Effector memory CD4-positive, alpha-beta T cell (primary cell): ENCODE results near the gene CD200.

Experiments used
- DNase-seq, 3 donors: peaks; one replicate each; pipeline ENCODE4 v3.0.0-alpha.2; 2020
- H3K27ac ChIP-seq: 2 replicates; pipeline ENCODE4 v1.7.0; 2013; ENCODE audit warnings: mild to moderate bottlenecking, low read length, moderate library complexity; ENCODE audit not compliant: insufficient read depth, poor library complexity, severe bottlenecking
- H3K27me3 ChIP-seq: replicated peaks from 2 replicates; pipeline ENCODE4 v1.7.0; 2013; ENCODE audit warnings: mild to moderate bottlenecking, low read length; ENCODE audit not compliant: insufficient read depth, control insufficient read depth, poor library complexity, severe bottlenecking
- H3K36me3 ChIP-seq: 2 replicates; pipeline ENCODE4 v1.7.0; 2013; ENCODE audit warnings: mild to moderate bottlenecking, low read length, moderate library complexity; ENCODE audit not compliant: control insufficient read depth, insufficient read depth
- H3K4me1 ChIP-seq: 2 replicates; pipeline ENCODE4 v1.7.0; 2013; ENCODE audit warnings: low read length, mild to moderate bottlenecking; ENCODE audit not compliant: control insufficient read depth, insufficient read depth, poor library complexity, severe bottlenecking
- H3K4me3 ChIP-seq: 2 replicates; pipeline ENCODE4 v1.7.0; 2013; ENCODE audit warnings: low read length, low read depth, mild to moderate bottlenecking; ENCODE audit not compliant: insufficient read depth, poor library complexity, severe bottlenecking
- H3K9me3 ChIP-seq: 2 replicates; pipeline ENCODE4 v1.7.0; 2013; ENCODE audit warnings: mild to moderate bottlenecking, low read length, moderate library complexity; ENCODE audit not compliant: control insufficient read depth

The CD200 gene

DNA sequence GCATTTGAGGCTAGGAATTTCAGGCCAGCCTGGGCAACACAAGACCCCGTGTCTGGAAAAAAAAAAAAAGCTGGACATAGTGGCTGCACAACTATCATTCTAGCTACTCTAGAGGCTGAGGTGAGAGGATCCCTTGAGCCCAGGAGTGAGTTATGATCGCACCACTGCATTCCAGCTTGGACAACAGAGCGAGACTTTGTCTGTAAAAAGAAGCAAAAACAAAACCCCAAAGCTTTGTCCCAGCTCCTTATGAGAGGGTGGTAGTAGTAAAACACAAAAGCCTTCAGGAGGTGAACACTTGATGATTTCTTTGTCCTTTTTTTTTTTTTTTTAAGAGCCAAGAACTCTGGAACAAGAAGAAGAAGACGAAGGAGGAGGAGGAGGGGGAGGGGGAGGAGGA lies 1.1 kb upstream of the CD200 start:
- H3K4me3 ChIP-seq: no peak overlapping the region
- DNase-seq: no peak
- no peaks in the 10 kb centered on the region for H3K9me3 ChIP-seq

DNA sequence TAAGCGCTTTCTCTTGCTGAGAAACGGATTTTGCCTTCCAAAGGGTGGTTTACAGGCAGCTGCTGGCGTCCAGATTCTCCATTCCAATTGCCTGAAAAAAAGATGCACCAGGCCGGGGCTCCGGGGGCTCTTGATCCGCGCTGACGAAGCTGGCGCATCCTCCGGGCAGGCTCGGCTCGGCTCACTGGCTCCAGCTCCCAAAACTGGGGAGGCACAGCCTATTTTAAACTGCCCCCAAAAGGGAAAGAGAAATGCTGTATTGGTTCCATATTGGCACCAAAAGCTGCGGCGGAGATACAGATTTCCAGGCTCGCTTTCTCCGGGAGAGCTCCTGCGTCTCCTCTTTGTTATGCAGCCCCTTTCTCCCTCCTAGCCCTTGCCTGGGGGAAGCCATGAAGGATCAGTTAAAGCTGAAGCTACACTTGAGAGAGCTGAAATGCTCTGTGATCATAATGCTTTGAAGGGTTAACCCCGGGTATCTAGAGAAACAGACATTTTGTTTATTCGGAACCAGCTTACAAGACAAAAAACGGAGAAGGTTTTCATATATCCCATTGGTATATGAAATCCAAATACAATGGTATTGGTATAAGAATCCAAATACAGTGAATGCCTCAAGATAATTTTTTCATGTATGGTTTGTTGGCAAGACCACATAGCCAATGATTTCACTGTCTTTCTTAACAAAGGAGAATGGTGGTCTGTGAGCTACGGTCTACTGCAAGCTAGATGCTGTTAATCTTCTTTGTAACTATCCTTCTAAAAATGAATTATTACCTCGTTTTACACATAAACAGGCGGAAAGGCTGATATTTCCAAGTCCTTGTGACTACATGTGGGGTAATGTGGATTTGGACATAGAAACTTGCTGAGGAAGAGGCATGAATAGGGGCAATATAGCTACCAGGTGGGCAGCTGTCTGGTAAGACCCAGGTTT lies 693 bp downstream of the CD200 start:
- H3K4me3 ChIP-seq: peak overlapping the region; percentile 69
- no peak overlapping the region for H3K27ac ChIP-seq
- DNase-seq: no peak
- no peaks in the 10 kb centered on the region for H3K36me3 ChIP-seq
- peaks cover 10% of the 10 kb centered on the region for H3K4me1 ChIP-seq
- H3K27me3 ChIP-seq: no peaks in the 10 kb centered on the region
- H3K9me3 ChIP-seq: no peaks in the 10 kb centered on the region

More for the DNA sequence above, 1.1 kb upstream of the CD200 start:
- no peak overlapping the region for H3K27ac ChIP-seq
- no peaks in the 10 kb centered on the region for H3K36me3 ChIP-seq
- H3K27me3 ChIP-seq: no peaks in the 10 kb centered on the region
- H3K4me1 ChIP-seq: peaks cover 10% of the 10 kb centered on the region

DNA sequence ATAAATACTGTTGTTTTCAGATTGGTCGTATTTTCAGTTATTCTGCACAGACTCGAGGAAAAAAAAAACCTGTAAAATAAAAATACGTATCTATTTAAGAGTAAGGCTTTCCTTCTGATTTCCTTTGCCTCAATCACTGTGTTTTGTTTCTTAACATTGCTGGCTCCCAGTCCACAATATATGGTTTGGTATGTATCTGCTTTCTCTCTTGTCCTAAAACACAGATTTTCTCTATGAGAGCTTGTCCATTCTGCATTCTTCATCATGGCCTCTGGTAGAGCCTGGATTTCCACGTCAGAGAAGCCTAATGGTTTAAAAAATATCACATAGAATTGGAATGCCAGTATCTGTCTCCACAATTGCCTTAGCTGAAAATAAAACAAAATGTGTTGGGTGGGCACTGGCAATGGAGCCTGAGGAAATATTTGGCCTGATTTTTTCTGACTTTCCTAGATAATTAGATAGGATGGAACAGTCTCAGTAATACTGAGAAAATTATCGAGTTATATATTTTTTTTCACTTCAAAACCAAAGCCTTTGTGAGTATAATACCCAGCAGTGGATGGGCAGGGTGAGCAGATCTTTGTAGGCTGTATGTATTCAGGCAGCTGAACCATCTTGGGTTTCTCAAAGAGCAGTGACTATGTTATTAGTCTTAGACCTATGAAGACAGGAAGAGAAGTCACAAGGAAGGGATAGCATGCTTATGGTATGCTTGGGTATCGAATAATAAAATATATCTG lies 1.9 kb downstream of the CD200 start:
- H3K9me3 ChIP-seq: no peaks in the 10 kb centered on the region
- DNase-seq: no peak
- H3K4me3 ChIP-seq: no peak overlapping the region
- H3K4me1 ChIP-seq: peaks cover 10% of the 10 kb centered on the region
- no peak overlapping the region for H3K27ac ChIP-seq
- H3K27me3 ChIP-seq: no peaks in the 10 kb centered on the region
- H3K36me3 ChIP-seq: no peaks in the 10 kb centered on the region

DNA sequence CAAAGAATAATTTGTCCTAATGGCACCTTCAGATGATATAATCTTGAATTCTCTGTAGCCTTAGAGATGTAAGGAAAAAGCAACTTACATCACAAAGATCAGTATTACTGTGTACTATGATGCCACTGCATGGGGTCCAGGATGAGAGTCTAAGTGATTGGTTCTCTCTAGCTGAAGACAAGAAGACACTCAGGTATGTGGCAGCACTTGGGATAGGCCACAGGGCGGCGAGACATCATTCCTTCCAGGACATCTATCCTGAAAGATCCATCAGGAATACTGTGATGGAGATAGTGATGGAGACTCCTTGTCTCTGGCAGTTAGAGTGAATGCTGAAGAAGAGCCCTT lies 2.5 kb downstream of the CD200 start:
- Histone ChIP-seq H3K4me1 (peaks cover 10% of the 10 kb centered on the region), H3K27me3 (no peaks in the 10 kb centered on the region), H3K9me3 (no peaks in the 10 kb centered on the region), H3K4me3 (no peak overlapping the region), H3K27ac (no peak overlapping the region), H3K36me3 (no peaks in the 10 kb centered on the region)
- no peak for DNase-seq

DNA sequence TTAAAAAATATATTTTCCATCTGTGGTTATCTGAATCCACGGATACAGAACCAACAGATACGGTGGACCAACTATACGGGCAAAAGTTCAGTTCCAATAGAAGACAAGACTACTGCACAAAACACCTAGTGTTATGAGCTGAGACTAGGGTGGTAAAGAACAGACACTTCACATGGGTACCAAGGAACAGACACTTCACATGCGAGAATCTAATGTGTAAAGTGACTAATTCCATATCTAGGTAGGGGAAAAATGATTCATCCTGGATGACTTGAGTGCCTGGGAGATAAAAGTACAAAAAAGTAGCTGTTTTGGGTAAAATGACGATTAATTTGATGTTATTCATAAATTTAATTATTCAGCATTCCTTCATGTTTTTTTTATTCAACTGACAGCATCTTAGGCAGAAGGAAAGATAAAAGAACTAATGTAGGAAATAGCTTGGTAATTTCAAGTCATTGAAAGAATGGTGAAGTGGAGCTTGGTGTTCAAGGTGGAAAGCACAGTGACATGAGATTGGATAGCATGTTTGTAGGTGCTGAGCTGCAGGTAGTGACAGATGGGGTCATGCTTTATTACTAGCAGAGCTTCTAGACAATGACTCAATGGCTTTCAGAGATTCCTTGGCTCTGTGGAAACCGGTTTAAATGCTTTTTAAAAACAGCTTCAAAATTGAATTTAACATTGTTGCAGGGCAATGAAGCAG lies 5.2 kb downstream of the CD200 start:
- Histone ChIP-seq H3K4me1 (peaks cover 5% of the 10 kb centered on the region), H3K36me3 (no peaks in the 10 kb centered on the region), H3K9me3 (no peaks in the 10 kb centered on the region), H3K4me3 (no peak overlapping the region), H3K27ac (no peak overlapping the region), H3K27me3 (no peaks in the 10 kb centered on the region)
- DNase-seq: no peak

DNA sequence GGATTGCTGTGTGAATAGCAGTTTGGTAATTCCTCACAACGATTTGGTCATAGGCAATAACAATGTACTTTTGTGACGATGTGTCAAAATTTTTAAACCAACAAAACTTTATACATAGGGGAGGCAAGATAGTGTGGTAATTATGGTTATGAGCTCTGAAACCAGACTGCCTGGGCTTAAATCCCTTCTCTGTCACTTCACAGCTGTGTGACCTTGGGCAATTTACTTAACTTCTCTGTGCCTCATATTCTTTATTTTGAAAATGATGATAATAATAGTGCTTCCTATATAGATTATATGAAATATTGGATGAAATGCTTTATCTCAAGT lies 5.7 kb downstream of the CD200 start:
- DNase-seq: no peak
- Histone ChIP-seq H3K9me3 (no peaks in the 10 kb centered on the region), H3K4me3 (no peak overlapping the region), H3K27ac (no peak overlapping the region), H3K4me1 (peaks cover under 1% of the 10 kb centered on the region), H3K36me3 (no peaks in the 10 kb centered on the region), H3K27me3 (no peaks in the 10 kb centered on the region)

DNA sequence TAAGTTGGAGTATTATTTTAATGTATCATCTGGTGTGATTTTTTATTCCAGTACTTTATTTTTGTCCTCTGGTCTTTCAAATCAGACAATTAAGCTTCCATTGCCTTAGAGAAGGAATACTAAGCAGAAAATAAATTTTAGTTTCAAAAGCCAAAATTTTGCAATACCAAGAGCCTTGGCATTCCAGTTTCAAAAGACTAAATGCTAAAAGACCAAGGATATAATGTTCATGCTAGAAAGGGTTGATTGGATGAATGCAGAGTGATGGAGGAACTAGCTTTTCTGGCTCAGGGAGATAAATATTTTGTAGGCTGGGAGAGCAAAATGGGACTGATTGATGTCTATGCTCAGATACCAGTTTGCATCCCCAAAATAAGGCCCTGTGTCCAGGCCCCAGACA lies 6.2 kb downstream of the CD200 start:
- no peaks in the 10 kb centered on the region for H3K4me1 ChIP-seq
- H3K27ac ChIP-seq: no peak overlapping the region
- no peaks in the 10 kb centered on the region for H3K36me3 ChIP-seq
- H3K9me3 ChIP-seq: no peaks in the 10 kb centered on the region
- H3K4me3 ChIP-seq: no peak overlapping the region
- no peak for DNase-seq
- H3K27me3 ChIP-seq: no peaks in the 10 kb centered on the region

DNA sequence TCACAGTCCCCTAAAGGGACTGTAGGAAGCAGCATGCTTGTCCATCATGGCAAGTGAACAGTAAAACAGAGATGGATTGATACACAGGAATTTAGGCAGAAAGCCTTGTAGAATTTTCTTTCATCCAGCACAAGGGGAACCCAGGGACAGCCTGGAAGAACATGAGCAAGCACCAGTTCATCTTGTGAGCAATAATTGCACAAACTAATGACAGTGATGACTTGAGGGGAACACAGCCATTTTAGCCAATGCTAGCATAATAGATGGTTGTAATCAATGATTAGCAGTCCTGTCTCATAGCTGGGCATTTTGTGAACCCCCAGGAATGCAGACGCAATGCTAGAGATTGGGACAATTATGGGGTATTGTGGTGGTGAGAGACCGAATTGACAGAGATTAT lies 6.7 kb downstream of the CD200 start:
- Histone ChIP-seq H3K4me3 (no peak overlapping the region), H3K4me1 (no peaks in the 10 kb centered on the region), H3K36me3 (no peaks in the 10 kb centered on the region), H3K27ac (no peak overlapping the region), H3K27me3 (no peaks in the 10 kb centered on the region), H3K9me3 (no peaks in the 10 kb centered on the region)
- DNase-seq: no peak

DNA sequence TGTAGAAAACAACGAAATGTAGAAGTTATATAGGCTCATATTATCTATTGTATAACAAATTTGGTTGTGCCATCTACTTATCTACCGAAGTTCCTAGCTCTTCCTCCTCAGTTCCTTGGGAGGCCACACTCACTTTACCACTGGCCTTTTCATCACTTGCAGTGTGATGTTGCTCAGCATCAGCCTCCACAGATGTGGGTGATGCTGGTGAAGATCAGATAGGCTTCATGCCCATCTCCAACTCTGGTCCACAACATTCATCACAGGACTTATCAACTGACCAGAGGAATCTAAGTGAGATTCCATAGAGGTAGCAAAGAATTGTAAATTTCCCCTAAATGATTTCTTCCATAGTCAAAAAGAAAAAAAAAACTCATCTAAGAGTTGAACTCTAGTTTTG lies 8.4 kb downstream of the CD200 start:
- DNase-seq: no peak
- Histone ChIP-seq H3K9me3 (no peaks in the 10 kb centered on the region), H3K4me1 (no peaks in the 10 kb centered on the region), H3K27ac (no peak overlapping the region), H3K27me3 (no peaks in the 10 kb centered on the region), H3K4me3 (no peak overlapping the region), H3K36me3 (no peaks in the 10 kb centered on the region)

DNA sequence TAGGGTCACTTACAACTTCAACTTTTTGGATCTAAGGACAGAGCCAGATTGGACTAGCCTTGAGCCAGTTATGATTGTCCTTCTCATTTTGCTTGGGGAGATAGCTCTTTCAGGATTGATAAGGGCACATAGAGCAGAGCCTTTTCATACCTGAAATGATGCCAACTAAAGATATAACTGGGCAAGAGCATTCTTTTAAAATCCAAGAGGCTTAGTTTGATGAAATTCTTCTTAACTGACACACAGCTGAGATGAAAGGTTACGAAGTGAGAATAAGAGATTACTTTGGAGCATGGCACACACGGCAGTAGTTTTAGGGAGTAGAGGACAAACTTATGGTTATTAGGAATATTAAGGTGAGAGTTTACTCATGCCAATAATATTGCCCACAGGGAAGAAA lies 12.7 kb downstream of the CD200 start:
- no peaks in the 10 kb centered on the region for H3K9me3 ChIP-seq
- no peak for DNase-seq
- no peak overlapping the region for H3K4me3 ChIP-seq
- no peaks in the 10 kb centered on the region for H3K36me3 ChIP-seq
- no peak overlapping the region for H3K27ac ChIP-seq
- no peaks in the 10 kb centered on the region for H3K27me3 ChIP-seq
- no peaks in the 10 kb centered on the region for H3K4me1 ChIP-seq
